Activated CD4-positive, CD25-positive, alpha-beta regulatory T cell treated with anti-CD3 and anti-CD28 coated beads, Interleukin-2, amount 50 U/mL, for 16 hours (primary cell): ENCODE results near the gene LRRK1.

ENCODE experiments used
- DNase-seq: peaks from one replicate; pipeline ENCODE4 v3.0.0-alpha.2; 2020; ENCODE audit warnings: low read depth, low spot score

The LRRK1 gene

GRCh38 chr15:101022876-101023275, 103.7 kb downstream of the LRRK1 start:
- no peak for DNase-seq

DNA sequence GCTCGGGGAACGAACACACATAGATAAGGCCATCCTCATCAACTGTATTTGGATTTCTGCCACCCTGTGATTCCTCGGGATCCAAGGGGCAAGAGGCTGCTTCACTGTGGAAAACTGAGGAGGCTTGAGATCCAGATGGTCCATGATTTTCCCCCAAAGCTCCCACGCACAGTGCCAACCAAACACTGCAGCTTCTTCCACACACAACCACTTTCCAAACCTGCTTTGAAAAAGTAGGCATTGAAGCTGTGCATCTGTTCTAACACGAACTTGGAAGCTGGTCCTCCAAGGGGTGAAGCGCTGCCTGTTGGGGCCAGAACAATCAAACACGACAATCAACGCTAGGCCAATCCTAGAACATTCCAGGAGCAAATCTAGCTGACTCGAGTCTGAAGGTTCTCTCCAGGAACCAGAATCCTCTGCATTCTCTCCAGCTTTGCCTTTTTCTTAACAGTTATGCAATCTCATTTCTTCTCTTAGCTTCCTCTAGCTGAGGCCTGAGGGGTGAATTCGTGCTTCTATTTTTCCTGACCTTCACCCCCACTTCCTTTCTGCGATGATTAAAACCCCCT, 104.4 kb downstream of the LRRK1 start:
- no peak for DNase-seq

DNA sequence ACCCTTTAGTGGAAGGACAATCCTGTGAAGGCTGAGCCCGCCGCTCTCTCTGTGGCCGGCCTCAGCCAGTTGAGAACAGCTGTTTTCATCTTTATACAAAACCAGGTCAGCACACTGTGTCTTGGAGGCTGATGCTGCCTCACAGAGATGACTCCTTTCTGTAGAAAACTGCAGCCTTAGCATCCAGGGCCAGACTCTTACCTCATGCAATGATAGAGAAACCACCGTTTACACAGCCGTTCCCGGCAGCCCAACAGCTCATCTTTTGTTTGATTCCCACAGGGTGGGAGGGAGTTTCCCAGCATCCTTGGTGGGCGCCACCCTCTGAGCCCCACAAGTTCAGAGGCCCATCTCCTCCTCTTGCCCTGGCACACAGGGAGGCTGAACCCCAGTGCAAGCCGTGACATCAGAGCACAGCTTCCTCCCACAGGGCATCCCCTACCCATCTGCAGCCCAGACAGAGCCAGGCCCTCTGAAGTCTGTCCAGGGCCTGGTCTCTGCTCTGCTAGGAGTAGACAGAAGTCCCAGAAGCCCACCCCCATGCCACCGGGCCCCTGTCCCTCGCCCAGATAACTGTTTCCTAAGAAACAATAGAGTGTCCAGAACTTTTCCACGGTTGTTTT, 105.0 kb downstream of the LRRK1 start:
- DNase-seq, result no peak

GRCh38 chr15:101024706-101025500, 105.7 kb downstream of the LRRK1 start:
- DNase-seq, result no peak

DNA sequence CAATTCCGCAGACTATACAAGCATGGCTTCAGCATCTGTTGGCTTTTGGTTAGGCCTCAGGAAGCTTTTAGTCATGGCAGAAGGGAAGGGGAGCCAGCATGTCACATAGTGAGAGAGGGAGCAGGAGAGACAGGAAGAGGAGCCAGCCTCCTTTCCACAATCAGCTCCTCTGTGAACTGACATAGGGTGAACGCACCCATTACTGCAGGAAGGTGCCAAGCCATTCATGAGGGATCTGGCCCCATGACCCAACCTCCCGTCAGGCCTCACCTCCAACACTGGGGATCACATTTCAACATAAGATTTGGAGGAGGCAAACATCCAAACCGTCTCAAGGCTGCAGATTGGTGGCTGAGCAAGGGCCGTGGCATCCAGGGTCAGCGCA, 106.3 kb downstream of the LRRK1 start:
- no peak for DNase-seq

GRCh38 chr15:101025896-101026631, 106.9 kb downstream of the LRRK1 start:
- DNase-seq, result no peak

GRCh38 chr15:101026656-101027272, 107.6 kb downstream of the LRRK1 start:
- no peak for DNase-seq

- no peak for DNase-seq
These were observed 108.2 kb downstream of the LRRK1 start for GRCh38 chr15:101027273-101027901.

DNA sequence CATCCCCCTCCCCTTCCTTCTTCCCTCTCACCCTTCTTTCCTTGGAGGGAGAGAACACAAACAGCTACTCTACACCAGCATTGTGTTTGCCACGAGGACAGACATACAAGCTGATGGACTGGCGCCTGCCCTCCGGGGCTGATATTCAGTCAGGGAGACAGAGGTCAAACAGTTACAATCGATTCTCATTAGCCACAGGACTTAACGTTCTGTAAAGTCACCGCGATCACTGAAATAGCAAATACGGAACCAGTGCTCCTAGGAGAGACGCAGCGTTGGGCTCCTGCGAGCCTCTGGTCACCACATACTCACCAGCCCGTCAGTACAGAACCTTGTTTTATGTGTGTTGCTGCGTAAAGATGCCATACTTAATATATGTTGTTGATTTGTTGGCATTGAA, 108.8 kb downstream of the LRRK1 start:
- no peak for DNase-seq

- no peak for DNase-seq
These were observed 109.2 kb downstream of the LRRK1 start for GRCh38 chr15:101028321-101028720.

GRCh38 chr15:101028772-101029438, 109.7 kb downstream of the LRRK1 start:
- no peak for DNase-seq

DNA sequence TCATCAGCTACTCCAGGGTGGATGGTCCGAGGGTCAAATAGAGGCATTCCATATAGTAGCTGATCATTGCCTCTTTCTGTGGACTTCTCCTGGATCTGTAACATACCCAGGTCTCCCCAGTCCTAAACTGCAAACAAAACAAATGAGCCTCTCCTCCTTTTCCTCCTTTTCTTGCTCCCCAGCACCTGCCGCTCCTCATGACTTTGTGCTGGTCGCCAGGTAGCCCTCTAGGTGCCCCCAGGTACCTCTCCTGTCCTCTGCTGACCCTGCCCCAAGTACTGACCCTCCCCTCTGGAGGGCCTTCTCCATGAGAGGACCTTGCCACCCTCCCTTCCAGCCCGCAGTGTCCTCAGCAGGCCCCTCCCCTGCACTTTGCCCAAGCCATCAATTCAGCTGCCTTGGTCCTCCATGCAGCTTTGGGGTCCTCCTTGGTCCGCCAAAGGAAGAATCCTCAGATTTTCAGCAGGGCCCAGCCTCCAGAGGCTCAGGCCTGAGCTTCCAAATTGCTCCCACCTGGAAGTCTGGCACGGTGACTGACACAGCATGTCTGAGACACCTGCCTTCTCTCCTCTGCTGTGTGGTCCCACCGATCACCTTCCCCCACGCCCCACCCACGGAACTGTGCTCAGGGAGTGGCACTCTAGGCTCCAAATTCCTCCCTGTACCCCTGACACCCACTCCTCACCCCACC, 111.0 kb downstream of the LRRK1 start:
- no peak for DNase-seq

DNA sequence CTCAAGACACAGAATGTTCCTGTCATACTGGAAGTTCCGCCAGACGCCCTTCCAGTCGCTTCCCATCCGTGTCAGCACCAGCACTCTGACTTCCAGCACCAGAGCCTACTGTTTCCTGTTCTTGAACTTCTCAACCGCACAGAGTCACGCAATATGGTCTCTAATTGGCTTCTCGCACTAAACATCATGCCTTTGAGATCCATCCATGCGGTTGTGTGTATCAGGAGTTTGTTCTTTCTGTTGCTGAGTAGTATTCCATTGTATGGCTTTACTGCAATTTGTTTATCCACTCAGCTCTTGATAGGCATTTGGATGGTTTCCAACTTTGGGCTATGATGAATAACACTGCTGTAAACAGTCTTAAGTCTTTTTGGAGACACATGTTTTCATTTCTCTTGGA, 112.1 kb downstream of the LRRK1 start:
- no peak for DNase-seq

- no peak for DNase-seq
These were observed 114.6 kb downstream of the LRRK1 start for GRCh38 chr15:101033801-101034200.

DNA sequence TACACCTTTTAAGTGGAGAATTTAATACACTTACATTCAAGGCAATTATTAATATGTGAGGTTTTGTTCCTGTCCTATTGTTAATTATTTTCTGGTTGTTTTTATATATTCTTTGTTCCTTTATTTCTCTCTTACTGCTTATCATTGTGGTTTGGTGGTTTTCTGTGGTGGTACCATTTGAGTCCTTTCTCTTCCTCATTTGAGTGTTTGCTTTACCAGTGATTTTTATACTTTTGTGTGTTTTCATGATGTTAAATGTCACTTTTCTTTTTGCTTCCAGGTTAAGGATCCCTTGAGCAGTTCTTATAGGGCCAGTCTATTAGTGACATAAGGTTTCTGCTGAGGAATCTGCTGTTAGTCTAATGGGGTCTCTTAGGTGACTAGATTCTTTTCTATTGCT, 116.5 kb downstream of the LRRK1 start:
- no peak for DNase-seq

DNA sequence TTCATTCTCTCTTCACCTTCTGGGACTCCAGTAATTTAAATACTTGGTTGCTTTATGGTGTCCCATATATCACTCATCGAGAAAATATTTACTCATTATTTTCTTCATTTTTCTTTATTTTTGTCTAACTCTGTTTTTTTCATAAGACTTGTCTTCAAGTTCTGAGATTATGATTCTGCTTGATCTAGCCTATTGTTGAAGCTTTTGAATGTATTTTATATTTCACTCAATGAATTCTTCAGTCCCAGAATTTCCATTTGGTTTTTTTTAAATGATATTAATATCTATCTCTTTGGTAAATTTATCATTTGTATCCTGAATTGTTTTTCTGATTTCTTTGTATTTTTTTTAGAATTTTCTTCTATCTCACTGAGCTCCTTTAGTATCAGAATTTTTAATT, 117.0 kb downstream of the LRRK1 start:
- no peak for DNase-seq

GRCh38 chr15:101037090-101037830, 118.1 kb downstream of the LRRK1 start:
- no peak for DNase-seq

DNA sequence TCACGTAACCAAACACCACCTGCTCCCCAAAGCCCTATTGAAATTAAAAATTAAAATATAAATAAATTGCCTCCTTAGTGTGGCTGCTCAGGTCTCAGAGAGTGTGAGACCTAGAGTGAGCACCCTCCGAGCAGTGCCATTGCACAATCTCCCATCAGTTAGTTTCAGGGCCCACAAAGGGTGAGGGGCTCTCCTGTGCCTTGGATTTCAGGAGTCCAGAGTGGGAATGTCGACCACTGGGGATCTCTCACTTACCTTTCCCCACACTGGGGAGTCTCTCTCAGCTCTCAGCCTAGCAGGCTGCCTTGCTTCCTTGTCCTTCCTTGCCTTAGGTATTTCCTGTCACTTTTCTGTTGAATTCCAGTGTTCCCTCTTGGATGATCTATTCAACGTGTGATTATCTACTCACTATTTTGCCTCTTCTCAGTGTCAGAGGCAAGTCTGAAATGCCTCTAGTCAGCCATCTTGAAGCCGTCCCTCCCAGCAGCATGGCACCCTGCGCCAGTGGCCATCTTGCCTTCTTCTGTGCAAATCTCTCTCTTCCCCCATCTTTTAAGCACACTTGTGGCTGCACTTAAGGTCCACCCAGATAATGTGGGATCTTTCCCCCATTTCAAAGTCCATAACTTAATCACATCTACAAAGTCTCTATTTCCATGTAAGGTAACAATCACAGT, 119.3 kb downstream of the LRRK1 start:
- no peak for DNase-seq

GRCh38 chr15:101039461-101039860, 120.3 kb downstream of the LRRK1 start:
- DNase-seq, result no peak
